GM23338 (cell line): Measurements from ENCODE around the gene ANKUB1. TPM values are rescaled to one million over a fixed set of nuclear protein-coding genes. Genes with fewer than 3 reads are reported as not detected.

Source experiments
- ATAC-seq: fragments of 200-7000 bp; cut with Tn5 transposase; 3 replicates; pipeline ENCODE4 v1.9.1; 2020
- DNase-seq: peaks from one replicate; pipeline ENCODE4 v3.0.0-alpha.2; 2015; ENCODE audit warnings: low spot score
- H2AFZ ChIP-seq: fragments of 200-600 bp; sonication (generic); 2 replicates; pipeline ENCODE4 v1.8.0; 2016; ENCODE audit warnings: antibody characterized with exemption, mild to moderate bottlenecking, moderate library complexity
- H3F3A ChIP-seq: fragments of 200-600 bp; sonication (generic); replicated peaks from 2 replicates; pipeline ENCODE4 v1.8.0; 2017; ENCODE audit warnings: antibody characterized with exemption, mixed run types, low read depth
- H3K27ac ChIP-seq: fragments of 200-600 bp; sonication (generic); 2 replicates; pipeline ENCODE4 v1.6.1; 2016; ENCODE audit warnings: low read depth
- H3K27me3 ChIP-seq: fragments of 200-600 bp; sonication (generic); 2 replicates; pipeline ENCODE4 v1.8.0; 2016; ENCODE audit warnings: mild to moderate bottlenecking, mixed run types, moderate library complexity; ENCODE audit not compliant: insufficient read depth
- H3K36me3 ChIP-seq: fragments of 200-600 bp; sonication (generic); 2 replicates; pipeline ENCODE4 v1.8.0; 2016; ENCODE audit warnings: mild to moderate bottlenecking; ENCODE audit not compliant: insufficient read depth
- H3K4me1 ChIP-seq: fragments of 200-600 bp; sonication (generic); 2 replicates; pipeline ENCODE4 v1.8.0; 2016; ENCODE audit warnings: mild to moderate bottlenecking, moderate library complexity; ENCODE audit not compliant: insufficient read depth
- H3K4me2 ChIP-seq: fragments of 200-600 bp; sonication (generic); 2 replicates; pipeline ENCODE4 v1.7.1; 2017; ENCODE audit warnings: mixed run types
- H3K4me3 ChIP-seq: fragments of 200-600 bp; sonication (generic); 2 replicates; pipeline ENCODE4 v1.6.1; 2016; ENCODE audit warnings: mixed run types
- H3K79me2 ChIP-seq: fragments of 200-600 bp; sonication (generic); replicated peaks from 2 replicates; pipeline ENCODE4 v1.8.0; 2017; ENCODE audit warnings: mild to moderate bottlenecking; ENCODE audit not compliant: insufficient read depth
- H3K9me2 ChIP-seq: fragments of 200-600 bp; sonication (generic); 2 replicates; pipeline ENCODE4 v1.8.0; 2017; ENCODE audit not compliant: insufficient read depth
- H4K20me1 ChIP-seq: fragments of 200-600 bp; sonication (generic); replicated peaks from 2 replicates; pipeline ENCODE4 v1.8.0; 2017; ENCODE audit warnings: mild to moderate bottlenecking; ENCODE audit not compliant: insufficient read depth
- H3K27ac Mint-ChIP-seq: 2 replicates; pipeline ENCODE4 v1.8.0; 2020; ENCODE audit warnings: inconsistent platforms, mild to moderate bottlenecking, moderate library complexity, mixed read lengths
- H3K27me3 Mint-ChIP-seq: 3 replicates; pipeline ENCODE4 v1.8.0; 2022; ENCODE audit warnings: low read depth, mild to moderate bottlenecking, moderate library complexity, mixed read lengths, inconsistent platforms; ENCODE audit not compliant: insufficient read depth, poor library complexity
- H3K36me3 Mint-ChIP-seq: 3 replicates; pipeline ENCODE4 v1.8.0; 2021; ENCODE audit warnings: low read depth, mild to moderate bottlenecking, inconsistent platforms, moderate library complexity, mixed read lengths
- H3K4me1 Mint-ChIP-seq: 3 replicates; pipeline ENCODE4 v1.8.0; 2020; ENCODE audit warnings: mild to moderate bottlenecking, inconsistent platforms, mixed read lengths
- H3K4me3 Mint-ChIP-seq: 3 replicates; pipeline ENCODE4 v1.8.0; 2021; ENCODE audit warnings: moderate library complexity, mild to moderate bottlenecking, inconsistent platforms, mixed read lengths
- H3K9me3 Mint-ChIP-seq: 3 replicates; pipeline ENCODE4 v1.8.0; 2020; ENCODE audit warnings: moderate library complexity, mild to moderate bottlenecking, inconsistent platforms, mixed read lengths
- CREB1 ChIP-seq: fragments of 250-450 bp; sonication (Bioruptor Pico); IDR thresholded peaks from 2 replicates; pipeline ENCODE4 v1.5.0; 2020; ENCODE audit warnings: low read depth, mild to moderate bottlenecking, moderate library complexity
- JUNB ChIP-seq: IDR thresholded peaks from one replicate; pipeline ENCODE4 v1.6.1; 2016; ENCODE audit warnings: antibody characterized with exemption; ENCODE audit not compliant: unreplicated experiment
- REST ChIP-seq: IDR thresholded peaks from one replicate; pipeline ENCODE4 v1.6.1; 2018; ENCODE audit warnings: antibody characterized with exemption; ENCODE audit not compliant: unreplicated experiment
- ZNF462 ChIP-seq: fragments of 250-450 bp; sonication (Bioruptor Pico); IDR thresholded peaks from 2 replicates; pipeline ENCODE4 v1.5.0; 2020; ENCODE audit warnings: mild to moderate bottlenecking, moderate library complexity
- polyA plus RNA-seq: library from polyadenylated mRNA; unstranded; fragments of >200 nt; fragmentation: Nextera tagmentation; extraction: Ambion mirVana; gene quantifications from 2 replicates; pipeline ENCODE4 v1.2.1, GENCODE V29; 2016
- total RNA-seq: library from RNA; depleted of rRNA; stranded (reverse); fragments of >200 nt; shearing (Covaris generic); gene quantifications from 2 replicates; pipeline ENCODE4 v1.2.3, GENCODE V29; 2014

Gene ANKUB1
- total and polyA plus RNA-seq, 2 experiments from 2014 or later: not detected

- TF ChIP-seq REST (no peak), ZNF462 (no peak)
Observed at GRCh38 chr3:149816311-149816710, 24.0 kb upstream of the ANKUB1 start (continued).

- Mint-ChIP-seq H3K9me3 (no peaks in the 10 kb centered on the region), H3K27ac (no peak overlapping the region), H3K36me3 (no peaks in the 10 kb centered on the region; the same call in 2 of the 3 replicates), H3K4me3 (no peak overlapping the region), H3K4me1 (peaks cover 50% of the 10 kb centered on the region), H3K27me3 (peaks cover 3% of the 10 kb centered on the region)
- ATAC-seq: no peak
- TF ChIP-seq JUNB: no peak
- no peak for TF ChIP-seq ZNF462
- no peak for TF ChIP-seq CREB1
- H3K4me2 ChIP-seq: 0 out of 2 replicates have a peak overlapping the region, but pooled peaks have one; percentile 35
- 0 out of 2 replicates have a peak overlapping the region, but pooled peaks have one; percentile 90 for H3K4me3 ChIP-seq
- no peak overlapping the region for H3K27ac ChIP-seq
- peaks cover 41% of the 10 kb centered on the region for H3K4me1 ChIP-seq
- H4K20me1 ChIP-seq: peaks cover 15% of the 10 kb centered on the region
- no peak for DNase-seq
- H3K9me2 ChIP-seq: no peaks in the 10 kb centered on the region
- no peaks in the 10 kb centered on the region for H3K36me3 ChIP-seq
- H2AFZ ChIP-seq: no peak overlapping the region
- H3F3A ChIP-seq: 0 out of 2 replicates have a peak, but pooled peaks cover 4% of the 10 kb centered on the region
- H3K79me2 ChIP-seq: peaks cover 70% of the 10 kb centered on the region
- H3K27me3 ChIP-seq: no peaks in the 10 kb centered on the region
Observed at GRCh38 chr3:149815728-149816127, 23.4 kb upstream of the ANKUB1 start.
